ENCODE data around the gene JARID2. TPM values are rescaled to one million over a fixed set of nuclear protein-coding genes. Genes with fewer than 3 reads are reported as not detected.

Gene JARID2
- total RNA-seq, 1 donor from 2014 or later = 12.5 TPM

- H3K27ac Mint-ChIP-seq (ENCODE audit: unreplicated experiment) = no peak overlapping the region
- no peaks in the 10 kb centered on the region for H3K36me3 Mint-ChIP-seq (ENCODE audit: unreplicated experiment)
- H3K4me3 Mint-ChIP-seq (ENCODE audit: unreplicated experiment) = no peak overlapping the region
- H3K9me3 Mint-ChIP-seq (ENCODE audit: unreplicated experiment) = no peaks in the 10 kb centered on the region
- no peak for TF ChIP-seq CTCF (IDR thresholded peaks at IDR 0.05)
- DNase-seq (ENCODE audit: extremely low spot score, unreplicated experiment) = no peak
- peaks cover 42% of the 10 kb centered on the region for H3K4me1 Mint-ChIP-seq (ENCODE audit: unreplicated experiment)
- H3K27me3 Mint-ChIP-seq (ENCODE audit: unreplicated experiment) = no peaks in the 10 kb centered on the region
These were observed 59.6 kb downstream of the JARID2 start for GRCh38 chr6:15305496-15305895.

- Mint-ChIP-seq H3K4me3 (ENCODE audit: unreplicated experiment) (no peak overlapping the region), H3K9me3 (ENCODE audit: unreplicated experiment) (no peaks in the 10 kb centered on the region), H3K4me1 (ENCODE audit: unreplicated experiment) (peaks cover 42% of the 10 kb centered on the region), H3K27ac (ENCODE audit: unreplicated experiment) (no peak overlapping the region), H3K36me3 (ENCODE audit: unreplicated experiment) (no peaks in the 10 kb centered on the region), H3K27me3 (ENCODE audit: unreplicated experiment) (no peaks in the 10 kb centered on the region)
- no peak for TF ChIP-seq CTCF (IDR thresholded peaks at IDR 0.05)
- no peak for DNase-seq (ENCODE audit: extremely low spot score, unreplicated experiment)
These were observed 60.0 kb downstream of the JARID2 start for GRCh38 chr6:15305909-15306308.

GRCh38 chr6:15308435-15309213 lies 62.8 kb downstream of the JARID2 start:
- H3K4me3 Mint-ChIP-seq (ENCODE audit: unreplicated experiment) = no peak overlapping the region
- no peak for TF ChIP-seq CTCF (IDR thresholded peaks at IDR 0.05)
- H3K27ac Mint-ChIP-seq (ENCODE audit: unreplicated experiment) = peak overlapping the region; percentile 20
- DNase-seq (ENCODE audit: extremely low spot score, unreplicated experiment) = no peak
- H3K9me3 Mint-ChIP-seq (ENCODE audit: unreplicated experiment) = no peaks in the 10 kb centered on the region
- peaks cover 51% of the 10 kb centered on the region for H3K4me1 Mint-ChIP-seq (ENCODE audit: unreplicated experiment)
- no peaks in the 10 kb centered on the region for H3K27me3 Mint-ChIP-seq (ENCODE audit: unreplicated experiment)
- no peaks in the 10 kb centered on the region for H3K36me3 Mint-ChIP-seq (ENCODE audit: unreplicated experiment)

GRCh38 chr6:15309611-15310283 lies 63.9 kb downstream of the JARID2 start:
- Mint-ChIP-seq H3K27ac (ENCODE audit: unreplicated experiment) (no peak overlapping the region), H3K36me3 (ENCODE audit: unreplicated experiment) (no peaks in the 10 kb centered on the region), H3K4me3 (ENCODE audit: unreplicated experiment) (no peak overlapping the region), H3K4me1 (ENCODE audit: unreplicated experiment) (peaks cover 48% of the 10 kb centered on the region), H3K27me3 (ENCODE audit: unreplicated experiment) (no peaks in the 10 kb centered on the region), H3K9me3 (ENCODE audit: unreplicated experiment) (no peaks in the 10 kb centered on the region)
- TF ChIP-seq CTCF (IDR thresholded peaks at IDR 0.05) = no peak
- no peak for DNase-seq (ENCODE audit: extremely low spot score, unreplicated experiment)

GRCh38 chr6:15310680-15311079 lies 64.8 kb downstream of the JARID2 start:
- Mint-ChIP-seq H3K36me3 (ENCODE audit: unreplicated experiment) (no peaks in the 10 kb centered on the region), H3K27ac (ENCODE audit: unreplicated experiment) (no peak overlapping the region), H3K4me3 (ENCODE audit: unreplicated experiment) (no peak overlapping the region), H3K4me1 (ENCODE audit: unreplicated experiment) (peaks cover 41% of the 10 kb centered on the region), H3K9me3 (ENCODE audit: unreplicated experiment) (no peaks in the 10 kb centered on the region), H3K27me3 (ENCODE audit: unreplicated experiment) (no peaks in the 10 kb centered on the region)
- TF ChIP-seq CTCF (IDR thresholded peaks at IDR 0.05) = no peak
- DNase-seq (ENCODE audit: extremely low spot score, unreplicated experiment) = no peak

Data from osteocyte (in vitro differentiated cells).